Spleen (tissue), 7 donors: ENCODE results near the gene STAT3.

Experiments used
- POLR2A ChIP-seq, 3 donors: fragments of 450-650 bp; IDR thresholded peaks; one replicate each; pipeline ENCODE4 v1.5.1; 2017; ENCODE audit warnings: antibody characterized with exemption in 3 of 3, mild to moderate bottlenecking in 1 of 3
- TF ChIP-seq, protein P1 (sequence below), 11 experiments: fragments of 200-600 bp in 7 of 11; fragments of 450-650 bp in 4 of 11; sonication (generic) in 4 of 11; IDR thresholded peaks in 8 of 11; conservative IDR thresholded peaks in 3 of 11; 1 replicate in 7 of 11; 2 replicates in 4 of 11; pipeline versions ENCODE4 v1.4.0 to v1.8.0; 2016 to 2021; ENCODE audit warnings: antibody characterized with exemption in 11 of 11, inconsistent platforms in 4 of 11, mild to moderate bottlenecking in 1 of 11
- donor health status: DM: no; HTN: no; CAD: no; lungs with moderate emphysema.
- donor health status: DM: no; HTN: no; CAD: no.
- donor health status: DM: no; HTN: no; CAD: no.

DNA sequence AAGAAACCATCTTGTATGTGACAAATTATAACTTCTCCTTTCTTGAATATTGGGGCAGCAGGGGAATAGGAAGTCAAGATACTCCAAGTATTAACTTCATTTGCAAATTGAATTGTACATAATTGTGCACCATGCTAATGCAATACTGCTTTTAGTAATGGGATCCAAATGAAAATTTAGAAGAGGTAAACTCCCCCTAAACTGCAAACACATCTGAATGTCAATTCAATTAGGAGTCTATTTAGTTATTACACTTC lies 116.5 kb downstream of the STAT3 start:
- TF ChIP-seq, protein P1, sequence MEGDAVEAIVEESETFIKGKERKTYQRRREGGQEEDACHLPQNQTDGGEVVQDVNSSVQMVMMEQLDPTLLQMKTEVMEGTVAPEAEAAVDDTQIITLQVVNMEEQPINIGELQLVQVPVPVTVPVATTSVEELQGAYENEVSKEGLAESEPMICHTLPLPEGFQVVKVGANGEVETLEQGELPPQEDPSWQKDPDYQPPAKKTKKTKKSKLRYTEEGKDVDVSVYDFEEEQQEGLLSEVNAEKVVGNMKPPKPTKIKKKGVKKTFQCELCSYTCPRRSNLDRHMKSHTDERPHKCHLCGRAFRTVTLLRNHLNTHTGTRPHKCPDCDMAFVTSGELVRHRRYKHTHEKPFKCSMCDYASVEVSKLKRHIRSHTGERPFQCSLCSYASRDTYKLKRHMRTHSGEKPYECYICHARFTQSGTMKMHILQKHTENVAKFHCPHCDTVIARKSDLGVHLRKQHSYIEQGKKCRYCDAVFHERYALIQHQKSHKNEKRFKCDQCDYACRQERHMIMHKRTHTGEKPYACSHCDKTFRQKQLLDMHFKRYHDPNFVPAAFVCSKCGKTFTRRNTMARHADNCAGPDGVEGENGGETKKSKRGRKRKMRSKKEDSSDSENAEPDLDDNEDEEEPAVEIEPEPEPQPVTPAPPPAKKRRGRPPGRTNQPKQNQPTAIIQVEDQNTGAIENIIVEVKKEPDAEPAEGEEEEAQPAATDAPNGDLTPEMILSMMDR (IDR thresholded peaks at IDR 0.05 in 8 of 11, conservative IDR thresholded peaks at IDR 0.05 in 3 of 11): no peak
- no peak for TF ChIP-seq POLR2A (IDR thresholded peaks at IDR 0.05)
